Activated naive CD8-positive, alpha-beta T cell treated with anti-CD3 and anti-CD28 coated beads, Interleukin-2, amount 50 U/mL, for 24 hours (primary cell): Measurements from ENCODE around the gene APOM.

Experiments
- ATAC-seq: fragments of 150-1000 bp; cut with Tn5 transposase; one replicate; pipeline ENCODE4 v1.10.0; 2021
- DNase-seq: peaks from one replicate; pipeline ENCODE4 v3.0.0; 2021
- H3K27ac Mint-ChIP-seq: one replicate; pipeline ENCODE4 v1.8.0; 2021; ENCODE audit warnings: mild to moderate bottlenecking, mixed read lengths
- H3K27me3 Mint-ChIP-seq: one replicate; pipeline ENCODE4 v1.8.0; 2021; ENCODE audit warnings: mixed read lengths
- H3K36me3 Mint-ChIP-seq: one replicate; pipeline ENCODE4 v1.8.0; 2021; ENCODE audit warnings: low read depth, mixed read lengths
- H3K4me1 Mint-ChIP-seq: one replicate; pipeline ENCODE4 v1.8.0; 2021; ENCODE audit warnings: mixed read lengths
- H3K4me3 Mint-ChIP-seq: one replicate; pipeline ENCODE4 v1.8.0; 2021; ENCODE audit warnings: mild to moderate bottlenecking, moderate library complexity, mixed read lengths
- H3K9me3 Mint-ChIP-seq: one replicate; pipeline ENCODE4 v1.8.0; 2021; ENCODE audit warnings: mixed read lengths

Gene APOM

DNA sequence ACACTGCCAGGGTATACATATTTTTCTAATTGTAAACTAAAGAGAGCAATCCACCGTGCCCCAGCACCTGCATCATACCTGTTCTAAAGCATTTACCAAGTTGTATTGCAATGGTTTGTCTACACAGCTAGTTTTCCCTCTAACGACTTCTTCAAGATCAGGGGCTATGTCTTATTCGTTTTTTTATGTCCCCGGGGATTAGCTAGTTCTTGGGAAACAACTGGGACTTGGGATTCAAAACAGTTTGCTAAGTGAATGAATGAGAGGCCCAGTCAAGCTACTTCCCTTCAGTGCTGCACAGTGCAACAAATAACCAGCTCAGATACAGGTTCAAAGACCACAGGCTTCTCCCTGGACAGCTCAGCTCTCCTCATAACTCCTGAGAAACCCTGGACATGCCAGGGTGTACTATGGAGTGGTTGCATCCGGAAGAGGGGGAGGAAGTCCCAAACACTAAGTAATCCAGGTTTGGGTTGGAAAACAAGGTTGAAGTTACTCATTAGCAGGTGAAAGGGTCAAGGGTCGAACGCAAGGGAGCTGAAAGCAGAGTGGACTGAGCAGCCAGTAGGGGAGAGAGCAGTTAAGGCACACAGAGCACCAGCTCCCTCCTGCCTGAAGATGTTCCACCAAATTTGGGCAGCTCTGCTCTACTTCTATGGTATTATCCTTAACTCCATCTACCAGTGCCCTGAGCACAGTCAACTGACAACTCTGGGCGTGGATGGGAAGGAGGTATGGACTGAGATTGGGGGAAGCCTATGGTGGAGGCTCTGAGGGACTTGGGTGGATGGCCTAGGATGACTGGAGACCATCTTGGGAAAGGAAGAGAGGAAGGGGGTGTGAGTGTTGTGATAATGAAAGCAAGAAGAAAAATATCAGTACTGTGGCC is at the start of gene APOM:
TSS of gene APOM (plus strand) at position 546 of the 889 bp plus-strand sequence. CDS start at position 619, 73 bp downstream.
- DNase-seq (no peak), ATAC-seq (no peak)
- H3K9me3 Mint-ChIP-seq: no peaks in the 10 kb centered on the region
- no peaks in the 10 kb centered on the region for H3K27me3 Mint-ChIP-seq
- no peak within 1 kb of the TSS for H3K4me3 Mint-ChIP-seq
- H3K4me1 Mint-ChIP-seq: peaks cover 72% of the 10 kb centered on the region
- peaks cover 30% of the 10 kb centered on the region for H3K36me3 Mint-ChIP-seq
- peak within 1 kb of the TSS; percentile 54 for H3K27ac Mint-ChIP-seq

- H3K4me3 Mint-ChIP-seq: no peak overlapping the region
- peaks cover 1% of the 10 kb centered on the region for H3K4me1 Mint-ChIP-seq
- H3K27ac Mint-ChIP-seq: peak overlapping the region; percentile 44
- no peaks in the 10 kb centered on the region for H3K36me3 Mint-ChIP-seq
- H3K9me3 Mint-ChIP-seq: no peaks in the 10 kb centered on the region
- ATAC-seq: no peak
- no peaks in the 10 kb centered on the region for H3K27me3 Mint-ChIP-seq
- no peak for DNase-seq
Measured at GRCh38 chr6:31607317-31607716, 48.4 kb upstream of the APOM start.

DNA sequence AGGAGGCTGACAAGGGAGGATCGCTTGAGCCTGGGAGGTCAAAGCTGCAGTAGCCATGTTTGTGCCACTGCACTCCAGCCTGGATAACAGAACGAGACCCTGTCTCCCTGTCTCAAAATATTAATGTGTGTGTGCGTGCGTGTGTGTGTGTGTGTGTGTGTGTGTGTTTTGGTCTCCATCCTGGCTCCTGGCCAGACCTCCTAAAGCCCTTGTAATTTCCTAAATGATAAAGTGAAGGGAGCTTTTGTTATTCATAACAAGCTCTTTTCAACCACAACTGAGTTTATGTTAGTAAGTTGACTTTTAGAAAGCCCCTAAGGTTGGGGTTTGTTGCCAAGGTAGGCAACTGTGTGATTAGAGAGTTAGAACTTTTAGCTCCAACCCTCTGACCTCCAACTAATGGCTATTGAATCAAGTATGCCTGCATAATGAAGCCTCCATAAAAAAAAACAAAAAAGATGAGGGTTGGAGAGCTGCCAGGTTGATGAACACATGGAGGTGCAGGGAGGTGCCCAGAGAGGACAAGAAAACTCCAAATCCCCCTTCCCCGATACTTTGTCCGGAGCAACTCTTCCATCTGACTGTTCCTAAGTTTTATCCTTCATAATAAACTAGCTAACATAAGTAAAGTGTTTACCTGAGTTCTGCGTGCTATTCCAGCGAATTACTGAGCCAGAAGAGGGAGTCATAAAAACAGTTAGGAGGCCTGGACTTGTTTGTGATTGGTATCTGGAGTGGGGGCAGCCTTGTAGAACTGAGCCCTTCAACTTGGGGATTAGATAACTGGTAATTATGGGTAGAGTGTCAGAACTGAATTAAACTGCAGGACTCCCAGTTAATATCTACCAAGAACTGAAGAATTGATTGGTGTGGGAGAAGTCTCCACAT is 45.9 kb upstream of the APOM start:
- H3K4me3 Mint-ChIP-seq: no peak overlapping the region
- no peak for DNase-seq

GRCh38 chr6:31610968-31611367 is 44.7 kb upstream of the APOM start:
- DNase-seq (no peak), ATAC-seq (no peak)
- Mint-ChIP-seq H3K4me1 (peaks cover 22% of the 10 kb centered on the region), H3K27me3 (no peaks in the 10 kb centered on the region), H3K27ac (no peak overlapping the region), H3K9me3 (no peaks in the 10 kb centered on the region), H3K36me3 (no peaks in the 10 kb centered on the region), H3K4me3 (no peak overlapping the region)

More for the DNA sequence above, 45.9 kb upstream of the APOM start:
- H3K4me1 Mint-ChIP-seq: peaks cover 10% of the 10 kb centered on the region
- ATAC-seq: no peak
- H3K27ac Mint-ChIP-seq: no peak overlapping the region
- no peaks in the 10 kb centered on the region for H3K36me3 Mint-ChIP-seq
- no peaks in the 10 kb centered on the region for H3K9me3 Mint-ChIP-seq
- no peaks in the 10 kb centered on the region for H3K27me3 Mint-ChIP-seq

DNA sequence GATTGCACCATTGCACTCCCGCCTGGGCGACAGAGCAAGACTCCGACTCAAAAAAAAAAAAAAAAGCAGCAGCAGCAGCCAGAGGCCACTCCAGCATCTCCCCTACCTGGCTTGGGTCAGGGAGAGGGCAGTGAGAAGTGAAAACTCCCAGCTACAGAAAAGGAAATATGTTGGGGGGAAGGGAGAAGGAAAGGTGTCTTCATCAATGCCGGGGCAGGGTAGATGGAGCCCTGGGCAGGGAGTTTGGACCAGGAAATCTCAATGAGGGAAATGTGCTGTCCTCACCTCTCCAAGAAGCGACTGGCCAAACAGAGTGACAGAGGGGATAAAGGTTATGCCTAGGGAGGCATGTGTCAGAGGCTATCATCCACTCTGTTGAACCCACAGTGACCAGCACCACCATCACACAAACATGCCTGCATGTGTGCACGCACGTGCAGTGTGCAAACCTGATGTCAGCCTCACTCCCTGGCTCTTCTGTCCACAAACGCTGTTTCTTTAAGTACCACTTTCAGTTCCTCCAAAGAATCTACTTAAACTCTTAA is 41.5 kb upstream of the APOM start:
- peaks cover 41% of the 10 kb centered on the region for H3K4me1 Mint-ChIP-seq
- DNase-seq (no peak), ATAC-seq (no peak)
- no peaks in the 10 kb centered on the region for H3K27me3 Mint-ChIP-seq
- H3K9me3 Mint-ChIP-seq: no peaks in the 10 kb centered on the region
- H3K36me3 Mint-ChIP-seq: peaks cover 10% of the 10 kb centered on the region
- no peak overlapping the region for H3K4me3 Mint-ChIP-seq
- no peak overlapping the region for H3K27ac Mint-ChIP-seq

- peak within 1 kb of the TSS; percentile 90 for H3K4me3 Mint-ChIP-seq
- ATAC-seq: no peak
- no peaks in the 10 kb centered on the region for H3K27me3 Mint-ChIP-seq
- no peaks in the 10 kb centered on the region for H3K9me3 Mint-ChIP-seq
- peak within 1 kb of the TSS; percentile 94 for H3K27ac Mint-ChIP-seq
- peaks cover 47% of the 10 kb centered on the region for H3K4me1 Mint-ChIP-seq
- DNase-seq: no peak
- H3K36me3 Mint-ChIP-seq: peaks cover 17% of the 10 kb centered on the region
Measured at GRCh38 chr6:31614684-31615578, 40.8 kb upstream of the APOM start, which contains the start of gene AIF1. TSS of gene AIF1 (plus strand) at chr6:31615234. CDS start at chr6:31615330, 96 bp downstream.

DNA sequence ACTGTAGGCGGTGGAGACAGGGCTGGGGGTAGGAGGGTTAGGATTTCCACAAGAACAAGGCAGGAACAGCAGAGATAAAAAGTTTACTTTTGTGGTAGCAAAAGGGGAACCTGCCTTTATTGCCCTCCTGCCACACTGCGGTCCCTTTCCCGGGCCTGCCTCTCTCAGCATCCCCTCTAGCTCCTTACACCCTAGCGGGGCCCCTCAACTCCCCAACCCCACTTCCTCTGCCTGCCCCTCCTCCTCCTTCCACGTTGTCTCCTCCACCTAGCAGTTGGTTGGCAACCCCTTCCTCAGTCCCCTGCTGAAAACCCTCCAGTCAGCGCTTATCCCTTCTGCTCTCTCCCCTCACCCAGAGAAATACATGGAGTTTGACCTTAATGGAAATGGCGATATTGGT is 39.9 kb upstream of the APOM start:
- H3K4me1 Mint-ChIP-seq: peaks cover 51% of the 10 kb centered on the region
- H3K27ac Mint-ChIP-seq: peak overlapping the region; percentile 94
- DNase-seq (peak; percentile 61), ATAC-seq (no peak)
- H3K4me3 Mint-ChIP-seq: peak overlapping the region; percentile 90
- peaks cover 20% of the 10 kb centered on the region for H3K36me3 Mint-ChIP-seq
- no peaks in the 10 kb centered on the region for H3K9me3 Mint-ChIP-seq
- H3K27me3 Mint-ChIP-seq: no peaks in the 10 kb centered on the region

DNA sequence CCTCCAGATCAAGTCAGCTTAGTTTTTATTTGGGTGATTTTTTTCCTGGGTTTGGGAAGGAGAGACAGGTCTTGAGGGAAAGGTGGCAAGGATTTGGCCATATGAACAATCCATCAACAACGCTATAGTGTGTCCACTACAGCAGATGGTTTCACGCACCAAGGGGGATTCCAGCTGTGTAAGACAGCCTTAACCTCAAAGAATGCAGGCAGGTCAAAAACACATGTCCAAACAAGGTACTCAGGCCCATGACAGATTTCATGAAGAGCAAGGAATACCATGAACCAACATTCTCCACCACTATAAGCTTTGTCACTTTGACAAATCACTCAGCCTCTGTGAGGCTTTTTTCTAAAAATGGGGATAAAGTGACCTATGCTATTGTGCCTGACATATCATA is 38.7 kb upstream of the APOM start:
- ATAC-seq: no peak
- H3K9me3 Mint-ChIP-seq: no peaks in the 10 kb centered on the region
- peak overlapping the region; percentile 94 for H3K27ac Mint-ChIP-seq
- H3K4me3 Mint-ChIP-seq: peak overlapping the region; percentile 90
- DNase-seq: no peak
- H3K36me3 Mint-ChIP-seq: peaks cover 30% of the 10 kb centered on the region
- H3K4me1 Mint-ChIP-seq: peaks cover 56% of the 10 kb centered on the region
- H3K27me3 Mint-ChIP-seq: no peaks in the 10 kb centered on the region

DNA sequence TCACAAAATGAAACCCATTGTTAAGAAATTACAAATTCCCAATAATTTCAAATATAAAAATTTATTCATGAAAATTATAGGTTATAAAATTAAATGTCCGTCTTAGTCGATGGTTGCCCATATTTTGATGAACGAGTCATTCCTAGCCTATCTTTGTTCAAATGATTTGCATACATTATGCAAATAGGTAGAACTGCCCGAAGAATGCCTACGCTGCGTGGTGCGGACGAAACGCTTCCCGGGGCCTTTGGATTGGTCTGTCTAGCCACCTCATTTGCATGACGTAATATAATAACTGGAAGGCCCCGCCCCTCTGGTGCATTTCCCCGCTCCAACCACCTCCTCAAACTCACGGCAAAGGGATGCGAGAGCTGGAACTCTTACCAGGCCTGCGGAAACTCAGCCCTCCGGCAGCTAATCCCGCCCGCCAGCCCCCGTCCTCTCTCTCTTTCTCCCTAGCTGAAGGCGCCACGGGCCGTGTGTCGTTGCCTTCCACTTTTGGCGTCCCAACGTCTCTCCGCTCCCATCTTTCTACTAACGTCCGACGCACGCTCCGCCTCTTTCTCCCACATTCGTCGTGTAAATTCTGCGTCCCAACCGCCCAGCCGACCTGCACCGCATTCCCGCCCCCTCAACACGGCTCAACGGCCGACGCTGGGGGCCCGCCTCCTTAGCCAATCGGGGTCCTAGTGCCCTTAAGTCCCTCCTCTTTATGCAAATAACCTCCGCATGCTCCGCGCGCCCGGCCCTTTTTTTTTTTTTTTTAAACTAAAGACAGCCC is 35.7 kb upstream of the APOM start:
- Mint-ChIP-seq H3K4me1 (peaks cover 61% of the 10 kb centered on the region), H3K36me3 (peaks cover 53% of the 10 kb centered on the region), H3K27me3 (no peaks in the 10 kb centered on the region), H3K4me3 (peak overlapping the region; percentile 96), H3K27ac (peak overlapping the region; percentile 99), H3K9me3 (no peaks in the 10 kb centered on the region)
- ATAC-seq: peak; percentile 82
- DNase-seq: peak; percentile 96

- peaks cover 60% of the 10 kb centered on the region for H3K36me3 Mint-ChIP-seq
Measured at GRCh38 chr6:31620586-31621319, 34.9 kb upstream of the APOM start, which contains the start of gene PRRC2A. TSS of gene PRRC2A (plus strand) at chr6:31620715. CDS start at chr6:31622790, 2,075 bp downstream.

DNA sequence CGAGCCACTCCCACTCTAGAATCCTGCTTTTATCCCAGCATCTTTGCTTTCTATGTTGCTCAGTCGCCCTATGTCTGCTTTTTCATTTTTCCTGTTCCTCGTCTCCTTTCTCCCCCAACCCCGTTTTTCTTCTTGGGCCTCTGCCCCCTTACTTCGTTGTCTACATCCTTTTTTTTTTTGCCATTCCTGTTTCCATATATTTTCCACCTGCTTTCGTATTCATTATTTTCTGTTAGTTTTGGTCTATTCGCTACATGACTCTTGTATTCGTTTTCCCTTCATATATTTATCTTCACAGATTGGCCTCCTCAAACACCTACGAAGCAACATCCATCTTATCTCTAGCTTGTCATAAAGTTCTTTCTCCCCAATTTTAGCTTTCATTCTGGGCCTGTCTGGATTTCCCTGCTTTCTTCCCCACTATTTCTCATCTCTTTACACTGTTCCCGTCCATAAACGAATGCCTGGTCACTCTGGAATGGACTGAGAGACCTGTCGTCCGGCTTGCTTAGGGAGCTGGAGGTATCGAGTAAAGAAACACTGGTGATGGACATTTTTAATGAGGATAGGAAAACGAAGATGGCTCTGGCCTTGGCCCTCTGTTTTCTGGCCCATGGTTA is 34.3 kb upstream of the APOM start:
- H3K4me3 Mint-ChIP-seq: peak overlapping the region; percentile 96
- H3K27me3 Mint-ChIP-seq: no peaks in the 10 kb centered on the region
- DNase-seq (no peak), ATAC-seq (no peak)
- peak overlapping the region; percentile 96 for H3K27ac Mint-ChIP-seq
- H3K36me3 Mint-ChIP-seq: peaks cover 67% of the 10 kb centered on the region
- H3K4me1 Mint-ChIP-seq: peaks cover 46% of the 10 kb centered on the region
- no peaks in the 10 kb centered on the region for H3K9me3 Mint-ChIP-seq

More at GRCh38 chr6:31620586-31621319, 34.9 kb upstream of the APOM start, which contains the start of gene PRRC2A:
- Mint-ChIP-seq H3K27ac (peak within 1 kb of the TSS; percentile 99), H3K9me3 (no peaks in the 10 kb centered on the region), H3K27me3 (no peaks in the 10 kb centered on the region), H3K4me1 (peaks cover 53% of the 10 kb centered on the region), H3K4me3 (peak within 1 kb of the TSS; percentile 96)
- DNase-seq (peak; percentile 97), ATAC-seq (peak; percentile 70)

GRCh38 chr6:31621991-31622390 is 33.7 kb upstream of the APOM start:
- Mint-ChIP-seq H3K4me3 (peak overlapping the region; percentile 96), H3K27ac (peak overlapping the region; percentile 96), H3K36me3 (peaks cover 66% of the 10 kb centered on the region), H3K27me3 (no peaks in the 10 kb centered on the region), H3K9me3 (no peaks in the 10 kb centered on the region), H3K4me1 (peaks cover 43% of the 10 kb centered on the region)
- ATAC-seq (no peak), DNase-seq (no peak)
